Lower leg skin (tissue), 4 donors: ENCODE results near the gene IFI30. TPM values are rescaled to one million over a fixed set of nuclear protein-coding genes. Genes with fewer than 3 reads are reported as not detected.
A peak's percentile ranks its signal among the peaks of the same experiment; 100 is the strongest.
"Not testable (repeated sequence)": the region's sequence is repeated elsewhere in the genome, so short reads cannot be mapped to it uniquely, and the experiment has no call there.

Experiments
- DNase-seq, 2 donors: peaks; one replicate each; pipeline ENCODE4 v3.0.0-alpha.2; 2019; ENCODE audit warnings: low spot score in 2 of 2
- H3K4me3 ChIP-seq: fragments of 200-600 bp; sonication (generic); 2 replicates; pipeline ENCODE4 v1.5.1; 2017; ENCODE audit warnings: mild to moderate bottlenecking, low read depth; ENCODE audit not compliant: poor library complexity, severe bottlenecking
- POLR2A ChIP-seq, 2 donors: fragments of 450-650 bp; IDR thresholded peaks; one replicate each; pipeline ENCODE4 v1.6.1; 2016 to 2017; ENCODE audit warnings: antibody characterized with exemption in 2 of 2, mild to moderate bottlenecking in 1 of 2, moderate library complexity in 1 of 2
- WGBS, 2 donors: methylation state at CpG; one replicate each; pipeline ENCODE4 v1.1.5; 2018; 5-methylcytosine and 5-hydroxymethylcytosine counted together
- intact Hi-C: fragments of 100-400 bp; cut with DNase I; formaldehyde crosslinking; loops from one replicate; pipeline ENCODE4 v1.15.0; 2023; ENCODE audit warnings: low total_unique reads
- total RNA-seq, 4 donors: library from RNA; depleted of rRNA; stranded (reverse); fragments of >200 nt; gene quantifications; one replicate each; pipeline ENCODE4 v1.1.0, GENCODE V29; 2016
- TF ChIP-seq, protein P1 (sequence below), 3 donors: fragments of 450-650 bp; IDR thresholded peaks; one replicate each; pipeline ENCODE4 v1.5.1; 2016; ENCODE audit warnings: antibody characterized with exemption in 3 of 3, mild to moderate bottlenecking in 3 of 3, moderate library complexity in 2 of 3

The IFI30 gene
- total RNA-seq, 4 donors from 2014 or later = 39.1 to 214 (median 98.3) TPM

GRCh38 chr19:18158467-18158866 lies 15.1 kb upstream of the IFI30 start:
- TF ChIP-seq, protein P1, sequence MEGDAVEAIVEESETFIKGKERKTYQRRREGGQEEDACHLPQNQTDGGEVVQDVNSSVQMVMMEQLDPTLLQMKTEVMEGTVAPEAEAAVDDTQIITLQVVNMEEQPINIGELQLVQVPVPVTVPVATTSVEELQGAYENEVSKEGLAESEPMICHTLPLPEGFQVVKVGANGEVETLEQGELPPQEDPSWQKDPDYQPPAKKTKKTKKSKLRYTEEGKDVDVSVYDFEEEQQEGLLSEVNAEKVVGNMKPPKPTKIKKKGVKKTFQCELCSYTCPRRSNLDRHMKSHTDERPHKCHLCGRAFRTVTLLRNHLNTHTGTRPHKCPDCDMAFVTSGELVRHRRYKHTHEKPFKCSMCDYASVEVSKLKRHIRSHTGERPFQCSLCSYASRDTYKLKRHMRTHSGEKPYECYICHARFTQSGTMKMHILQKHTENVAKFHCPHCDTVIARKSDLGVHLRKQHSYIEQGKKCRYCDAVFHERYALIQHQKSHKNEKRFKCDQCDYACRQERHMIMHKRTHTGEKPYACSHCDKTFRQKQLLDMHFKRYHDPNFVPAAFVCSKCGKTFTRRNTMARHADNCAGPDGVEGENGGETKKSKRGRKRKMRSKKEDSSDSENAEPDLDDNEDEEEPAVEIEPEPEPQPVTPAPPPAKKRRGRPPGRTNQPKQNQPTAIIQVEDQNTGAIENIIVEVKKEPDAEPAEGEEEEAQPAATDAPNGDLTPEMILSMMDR (IDR thresholded peaks at IDR 0.05) = no peak
- TF ChIP-seq POLR2A (IDR thresholded peaks at IDR 0.05) = no peak
- DNase-seq = no peak
- no peak overlapping the region for H3K4me3 ChIP-seq
- WGBS, 2 donors = 67 to 73% methylated on average over 4 of the region's 4 CpGs
- intact Hi-C loops = no loop called here

DNA sequence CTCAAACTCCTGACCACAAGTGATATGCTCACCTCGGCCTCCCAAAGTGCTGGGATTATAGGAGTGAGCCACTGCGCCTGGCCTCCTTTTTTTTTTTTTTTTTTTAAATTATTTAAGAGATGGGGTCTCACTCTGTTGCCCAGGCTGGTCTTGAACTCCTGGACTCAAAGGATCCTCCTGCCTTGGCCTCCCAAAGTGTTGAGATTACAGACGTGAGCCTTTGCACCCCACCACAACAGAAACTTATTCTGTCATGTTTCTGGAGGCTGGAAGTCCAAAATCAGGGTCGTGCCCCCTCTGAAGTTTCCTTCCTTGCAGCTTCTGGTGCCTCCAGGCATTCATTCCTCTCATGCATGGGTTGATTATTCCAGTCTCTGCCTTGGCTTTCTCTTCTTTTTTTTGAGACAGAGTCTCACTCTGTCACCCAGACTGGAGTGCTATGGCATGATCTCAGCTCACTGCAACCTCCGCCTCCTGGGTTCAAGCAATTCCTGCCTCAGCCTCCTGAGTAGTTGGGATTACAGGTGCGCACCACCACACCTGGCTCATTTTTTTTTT lies 14.5 kb upstream of the IFI30 start:
- DNase-seq, intact Hi-C loops, H3K4me3 ChIP-seq: not testable (repeated sequence)
- WGBS, 2 donors = 80 to 92% methylated on average over 6 of the region's 6 CpGs

DNA sequence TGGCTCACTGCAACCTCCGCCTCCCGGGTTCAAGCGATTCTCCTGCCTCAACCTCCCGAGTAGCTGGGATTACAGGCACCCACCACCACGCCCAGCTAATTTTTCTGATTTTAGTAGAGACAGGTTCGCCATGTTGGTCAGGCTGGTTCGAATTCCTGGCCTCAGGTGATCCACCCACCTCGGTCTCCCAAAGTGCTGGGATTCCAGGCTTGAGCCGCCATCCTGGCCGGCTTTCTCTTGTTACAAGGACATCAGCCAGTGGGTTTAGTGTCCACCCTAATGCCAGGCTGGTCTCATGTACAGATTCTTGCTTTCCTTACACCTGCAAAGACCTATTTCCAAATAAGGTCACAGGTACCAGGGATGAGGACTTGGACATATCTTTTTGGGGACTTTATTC lies 13.8 kb upstream of the IFI30 start:
- no peak for DNase-seq
- H3K4me3 ChIP-seq = no peak overlapping the region
- WGBS, 2 donors = 84 to 93% methylated on average over 10 of the region's 10 CpGs
- TF ChIP-seq, protein P1 (IDR thresholded peaks at IDR 0.05) = no peak
- TF ChIP-seq POLR2A (IDR thresholded peaks at IDR 0.05) = no peak
- intact Hi-C loops = loop anchor here (10.0 kb wide), 1 partner anchor 45 kb away; no protein-coding TSS in a partner anchor

- DNase-seq = no peak
- intact Hi-C loops = loop anchor here (10.0 kb wide), 1 partner anchor 46 kb away; no protein-coding TSS in a partner anchor
- no peak for TF ChIP-seq POLR2A (IDR thresholded peaks at IDR 0.05)
- TF ChIP-seq, protein P1 (IDR thresholded peaks at IDR 0.05) = no peak
- WGBS, 2 donors = 42 to 80% methylated on average over 10 to 11 of the region's 13 CpGs
- H3K4me3 ChIP-seq = no peak overlapping the region
Observed at GRCh38 chr19:18160493-18160970, 13.1 kb upstream of the IFI30 start.

GRCh38 chr19:18160971-18161635 lies 12.5 kb upstream of the IFI30 start:
- whole genome bisulfite sequencing, 2 donors = 0% methylated on average over 1 to 43 of the region's 66 CpGs
- peak in 1 of 2 donors; percentile 94 for DNase-seq
- TF ChIP-seq POLR2A (IDR thresholded peaks at IDR 0.05) = no peak
- TF ChIP-seq, protein P1 (IDR thresholded peaks at IDR 0.05) = no peak

DNA sequence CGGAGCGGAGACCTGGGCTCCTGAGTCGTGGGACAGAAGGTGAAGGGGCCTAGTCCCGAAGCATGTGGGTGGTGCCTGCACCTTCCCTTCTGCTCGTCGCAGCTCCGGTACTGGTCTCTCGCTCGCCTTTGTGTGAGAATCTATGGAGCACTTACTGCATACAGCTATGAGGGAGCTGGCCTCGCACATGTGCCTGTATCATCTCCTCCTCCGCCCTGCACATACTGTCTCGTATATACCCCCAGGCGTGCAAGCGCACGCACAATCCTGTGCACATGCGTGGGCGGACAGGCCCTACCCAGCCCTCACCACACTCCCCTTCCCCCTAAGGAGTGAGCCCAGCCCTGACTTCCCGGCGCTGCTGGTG lies 12.0 kb upstream of the IFI30 start:
- WGBS, 2 donors = 28 to 32% methylated on average over 18 to 19 of the region's 19 CpGs
- intact Hi-C loops = loop anchor here (10.0 kb wide), 1 partner anchor 47 kb away; no protein-coding TSS in a partner anchor
- no peak for DNase-seq
- TF ChIP-seq, protein P1 (IDR thresholded peaks at IDR 0.05) = no peak
- TF ChIP-seq POLR2A (IDR thresholded peaks at IDR 0.05) = no peak
- H3K4me3 ChIP-seq = no peak overlapping the region

More at GRCh38 chr19:18160971-18161635, 12.5 kb upstream of the IFI30 start:
- intact Hi-C loops = loop anchor here (10.0 kb wide), 1 partner anchor 46 kb away; no protein-coding TSS in a partner anchor
- H3K4me3 ChIP-seq = no peak overlapping the region
